Measurements from ENCODE around the gene UQCC2. TPM values are rescaled to one million over a fixed set of nuclear protein-coding genes. Genes with fewer than 3 reads are reported as not detected.

UQCC2 gene
- total RNA-seq, 1 donor from 2014 or later, result 98.8 TPM

DNA sequence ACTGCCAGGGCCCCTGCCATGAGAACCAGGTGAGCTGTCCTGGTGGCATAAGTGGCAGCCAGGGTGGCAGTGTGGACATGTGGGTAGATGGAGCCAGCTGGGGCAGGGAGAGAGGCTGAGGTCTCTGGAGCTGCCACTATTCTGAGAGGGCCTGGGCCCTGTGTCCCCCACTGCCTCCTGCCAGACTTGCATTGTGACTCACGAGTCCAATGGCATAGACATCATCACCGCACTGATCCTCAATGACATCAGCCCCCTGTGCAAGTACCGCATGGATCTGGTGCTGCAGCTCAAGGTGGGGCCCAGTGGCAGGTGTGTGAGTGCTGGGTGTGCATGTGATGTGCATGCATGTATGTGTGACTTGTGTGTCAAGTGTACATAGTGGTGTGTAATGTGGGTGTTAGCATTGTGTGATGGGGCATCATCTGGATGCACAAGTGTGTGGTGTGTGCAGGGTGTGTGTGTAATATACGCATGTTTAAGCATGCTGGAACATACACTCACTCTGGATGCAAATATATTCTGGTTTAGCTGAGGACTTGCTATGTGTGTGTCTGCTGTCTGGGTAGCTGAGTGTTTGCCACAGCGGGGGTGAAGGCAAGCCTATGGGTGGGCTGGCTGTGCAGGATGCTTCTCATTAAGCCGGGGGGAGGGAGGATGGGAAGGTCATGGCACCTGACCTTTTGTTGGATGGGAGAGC lies 25.1 kb downstream of the UQCC2 start:
- Mint-ChIP-seq H3K27ac (no peak overlapping the region), H3K4me1 (ENCODE audit: unreplicated experiment) (peaks cover 5% of the 10 kb centered on the region), H3K36me3 (peaks cover 13% of the 10 kb centered on the region), H3K4me3 (no peak overlapping the region), H3K27me3 (no peaks in the 10 kb centered on the region), H3K9me3 (no peaks in the 10 kb centered on the region)
- no peak for DNase-seq (ENCODE audit: extremely low spot score, unreplicated experiment)
- TF ChIP-seq, protein P1, sequence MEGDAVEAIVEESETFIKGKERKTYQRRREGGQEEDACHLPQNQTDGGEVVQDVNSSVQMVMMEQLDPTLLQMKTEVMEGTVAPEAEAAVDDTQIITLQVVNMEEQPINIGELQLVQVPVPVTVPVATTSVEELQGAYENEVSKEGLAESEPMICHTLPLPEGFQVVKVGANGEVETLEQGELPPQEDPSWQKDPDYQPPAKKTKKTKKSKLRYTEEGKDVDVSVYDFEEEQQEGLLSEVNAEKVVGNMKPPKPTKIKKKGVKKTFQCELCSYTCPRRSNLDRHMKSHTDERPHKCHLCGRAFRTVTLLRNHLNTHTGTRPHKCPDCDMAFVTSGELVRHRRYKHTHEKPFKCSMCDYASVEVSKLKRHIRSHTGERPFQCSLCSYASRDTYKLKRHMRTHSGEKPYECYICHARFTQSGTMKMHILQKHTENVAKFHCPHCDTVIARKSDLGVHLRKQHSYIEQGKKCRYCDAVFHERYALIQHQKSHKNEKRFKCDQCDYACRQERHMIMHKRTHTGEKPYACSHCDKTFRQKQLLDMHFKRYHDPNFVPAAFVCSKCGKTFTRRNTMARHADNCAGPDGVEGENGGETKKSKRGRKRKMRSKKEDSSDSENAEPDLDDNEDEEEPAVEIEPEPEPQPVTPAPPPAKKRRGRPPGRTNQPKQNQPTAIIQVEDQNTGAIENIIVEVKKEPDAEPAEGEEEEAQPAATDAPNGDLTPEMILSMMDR (conservative IDR thresholded peaks at IDR 0.05), result no peak

DNA sequence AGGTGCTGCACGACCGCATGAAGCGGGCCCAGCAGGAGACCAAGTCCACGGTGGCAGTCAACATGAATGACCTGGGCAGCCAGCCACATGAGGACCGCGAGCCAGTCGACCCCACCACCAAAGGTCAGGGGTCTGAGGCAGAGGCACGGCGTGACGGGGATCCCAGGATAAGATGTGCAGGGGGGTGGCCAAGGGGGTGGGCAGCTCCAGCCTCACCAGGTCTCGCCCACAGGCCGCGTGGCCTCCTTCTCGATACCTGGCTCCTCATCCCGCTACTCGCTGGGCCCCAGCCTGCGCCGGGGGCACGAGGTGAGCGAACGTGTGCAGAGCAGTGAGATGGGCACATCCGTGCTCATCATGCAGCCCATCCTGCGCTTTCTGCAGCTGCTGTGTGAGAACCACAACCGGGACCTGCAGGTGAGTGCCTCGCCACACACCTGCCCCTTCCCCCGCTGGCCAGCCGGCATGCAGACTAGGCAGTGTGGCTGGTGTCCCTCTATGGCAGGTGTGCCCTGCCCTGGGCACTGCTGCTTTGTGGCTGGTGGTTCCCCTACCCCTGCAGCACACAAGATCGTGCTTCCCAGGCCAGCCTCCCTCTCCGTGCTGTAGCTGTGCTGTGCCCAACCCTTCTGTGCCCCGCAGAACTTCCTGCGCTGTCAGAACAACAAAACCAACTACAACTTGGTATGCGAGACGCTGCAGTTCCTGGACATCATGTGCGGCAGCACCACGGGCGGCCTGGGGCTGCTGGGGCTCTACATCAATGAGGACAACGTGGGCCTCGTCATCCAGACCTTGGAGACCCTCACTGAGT lies 25.9 kb downstream of the UQCC2 start:
- DNase-seq (ENCODE audit: extremely low spot score, unreplicated experiment), result no peak
- no peaks in the 10 kb centered on the region for H3K27me3 Mint-ChIP-seq
- TF ChIP-seq, protein P1 (conservative IDR thresholded peaks at IDR 0.05), result no peak
- H3K9me3 Mint-ChIP-seq, result no peaks in the 10 kb centered on the region
- H3K4me1 Mint-ChIP-seq (ENCODE audit: unreplicated experiment), result peaks cover 5% of the 10 kb centered on the region
- no peak overlapping the region for H3K27ac Mint-ChIP-seq
- H3K4me3 Mint-ChIP-seq, result no peak overlapping the region
- peaks cover 13% of the 10 kb centered on the region for H3K36me3 Mint-ChIP-seq

DNA sequence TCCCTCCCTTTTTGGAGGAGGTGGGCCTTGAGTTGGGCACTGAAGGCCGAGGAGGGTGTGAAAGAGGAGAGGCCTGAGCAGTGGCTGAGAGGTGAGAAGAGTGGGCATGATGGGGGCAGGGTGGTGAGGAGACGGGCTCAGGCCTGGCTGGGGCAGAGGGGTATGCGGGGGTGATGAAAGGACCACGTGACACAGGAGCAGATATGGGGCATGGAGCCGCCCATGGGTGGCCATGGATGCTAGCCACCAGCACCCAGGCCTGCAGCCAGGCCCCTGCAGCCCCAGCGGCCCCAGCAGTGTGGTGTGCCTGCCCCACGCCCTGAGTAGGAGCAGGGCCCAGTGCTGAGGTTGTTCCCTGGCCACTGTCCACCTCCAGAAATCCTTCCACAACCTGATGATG lies 26.5 kb downstream of the UQCC2 start:
- no peak overlapping the region for H3K27ac Mint-ChIP-seq
- H3K4me1 Mint-ChIP-seq (ENCODE audit: unreplicated experiment), result peaks cover 5% of the 10 kb centered on the region
- TF ChIP-seq, protein P1 (conservative IDR thresholded peaks at IDR 0.05), result no peak
- H3K36me3 Mint-ChIP-seq, result peaks cover 13% of the 10 kb centered on the region
- H3K4me3 Mint-ChIP-seq, result no peak overlapping the region
- no peaks in the 10 kb centered on the region for H3K27me3 Mint-ChIP-seq
- H3K9me3 Mint-ChIP-seq, result no peaks in the 10 kb centered on the region
- no peak for DNase-seq (ENCODE audit: extremely low spot score, unreplicated experiment)

DNA sequence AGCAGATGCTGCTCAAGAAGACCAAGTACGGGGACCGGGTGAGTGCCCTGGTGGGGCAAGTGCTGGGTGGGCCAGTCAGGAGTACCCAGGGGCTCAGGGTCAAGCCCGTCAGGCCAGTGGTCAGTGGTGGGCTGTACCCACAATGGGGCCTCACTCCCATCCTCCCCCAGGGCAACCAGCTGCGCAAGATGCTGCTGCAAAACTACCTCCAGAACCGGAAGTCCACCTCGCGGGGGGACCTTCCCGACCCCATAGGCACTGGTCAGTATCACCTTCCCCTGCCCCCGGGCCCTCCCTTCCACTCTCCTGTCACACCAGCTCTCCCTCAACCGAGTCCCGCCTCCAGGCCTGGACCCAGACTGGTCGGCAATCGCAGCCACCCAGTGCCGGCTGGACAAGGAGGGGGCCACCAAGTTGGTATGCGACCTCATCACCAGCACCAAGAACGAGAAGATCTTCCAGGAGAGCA lies 27.0 kb downstream of the UQCC2 start:
- TF ChIP-seq, protein P1 (conservative IDR thresholded peaks at IDR 0.05), result no peak
- no peak for DNase-seq (ENCODE audit: extremely low spot score, unreplicated experiment)
- no peaks in the 10 kb centered on the region for H3K27me3 Mint-ChIP-seq
- H3K4me1 Mint-ChIP-seq (ENCODE audit: unreplicated experiment), result peaks cover 5% of the 10 kb centered on the region
- H3K9me3 Mint-ChIP-seq, result no peaks in the 10 kb centered on the region
- peaks cover 9% of the 10 kb centered on the region for H3K36me3 Mint-ChIP-seq
- H3K27ac Mint-ChIP-seq, result no peak overlapping the region
- no peak overlapping the region for H3K4me3 Mint-ChIP-seq

DNA sequence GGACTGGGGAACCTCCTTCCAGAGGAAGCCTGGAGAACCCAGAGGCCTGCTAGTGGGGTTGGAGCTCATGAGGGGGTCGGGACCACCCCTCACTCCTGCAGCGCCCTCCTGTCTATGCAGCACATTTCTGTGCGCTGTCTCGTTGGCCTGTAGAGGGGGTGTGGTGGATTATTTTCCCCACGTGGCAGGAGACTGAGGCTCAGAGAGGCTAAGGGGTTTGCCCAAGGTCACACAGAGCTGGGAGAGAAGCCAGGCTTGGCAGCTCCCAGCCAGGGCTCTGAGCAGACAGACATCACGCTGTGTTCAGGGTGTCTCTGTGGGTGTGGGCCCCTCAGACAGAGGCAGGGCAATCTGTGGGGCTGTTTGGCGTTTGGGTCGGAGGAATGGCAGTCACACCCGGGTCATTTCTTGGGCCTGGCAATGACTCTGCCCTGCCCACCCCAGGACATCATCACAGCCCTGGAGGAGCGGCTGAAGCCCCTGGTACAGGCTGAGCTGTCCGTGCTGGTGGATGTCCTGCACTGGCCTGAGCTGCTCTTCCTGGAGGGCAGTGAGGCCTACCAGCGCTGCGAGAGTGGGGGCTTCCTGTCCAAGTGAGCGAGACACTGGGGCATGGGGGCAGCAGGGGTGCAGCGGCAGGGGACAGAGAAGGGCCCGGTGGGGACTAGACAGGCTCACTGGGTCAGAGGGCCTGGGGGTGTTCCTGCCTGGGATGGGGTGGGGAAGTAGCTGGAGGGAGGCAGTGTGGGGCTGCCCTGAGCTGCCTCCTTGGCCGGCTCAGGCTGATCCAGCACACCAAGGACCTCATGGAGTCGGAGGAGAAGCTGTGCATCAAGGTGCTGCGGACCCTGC lies 27.7 kb downstream of the UQCC2 start:
- DNase-seq (ENCODE audit: extremely low spot score, unreplicated experiment), result no peak
- Mint-ChIP-seq H3K27me3 (no peaks in the 10 kb centered on the region), H3K9me3 (no peaks in the 10 kb centered on the region), H3K4me1 (ENCODE audit: unreplicated experiment) (peaks cover 5% of the 10 kb centered on the region), H3K4me3 (no peak overlapping the region), H3K36me3 (peaks cover 5% of the 10 kb centered on the region), H3K27ac (no peak overlapping the region)
- TF ChIP-seq, protein P1 (conservative IDR thresholded peaks at IDR 0.05), result no peak
